Stomach (tissue), 8 donors: ENCODE measurements around the gene DHX8. TPM values are rescaled to one million over a fixed set of nuclear protein-coding genes. Genes with fewer than 3 reads are reported as not detected.

ENCODE experiments used
- polyA plus RNA-seq, 3 donors: library from polyadenylated mRNA; stranded (reverse); fragments of 200-250 nt; gene quantifications; one replicate each; pipeline ENCODE4 v1.2.3, GENCODE V29; 2013
- small RNA-seq, 4 donors: library from RNA; depleted of rRNA; stranded (forward); fragments of <200 nt; gene quantifications; one replicate each; pipeline ENCODE3, GENCODE V24; 2016
- total RNA-seq, 5 donors: library from RNA; depleted of rRNA; stranded (reverse); fragments of >200 nt; gene quantifications; one replicate each; pipeline versions ENCODE4 v1.1.0 to v1.2.3, GENCODE V29; 2014 to 2016
- donor health status: healthy with polysubstance abuse.
- donor health status: Bipolar disorder and iron deficiency.
- donor health status: healthy.

DHX8 gene
- total and polyA plus RNA-seq, 8 donors = 9.2 to 137 (median 25.0) TPM

Small RNA genes lying within 50 kb of the gene (small RNA-seq; reads per million reads assigned to genes)
- 0 reads per million in 4 donors for gene RNU6-406P
- gene RNU6-971P = 0 reads per million in 4 donors

Other genes with a start within 250 kb of the DHX8 start
- gene RNU2-1, start 250.0 kb upstream of the DHX8 start, total RNA-seq = not detected
- gene RNU2-1, start 250.0 kb upstream of the DHX8 start, polyA plus RNA-seq = not detected
- gene ARL4D, start 85.0 kb upstream of the DHX8 start, total RNA-seq = 10 to 100 TPM in 2 of 5 donors, 1 to 10 TPM in 2, not detected in 1; 2.3 to 12.1 (median 10.5) TPM
- 10 to 100 TPM in 1 of 3 donors, 1 to 10 TPM in 2; 4.9 to 60.7 (median 6.9) TPM for gene ARL4D, start 85.0 kb upstream of the DHX8 start, polyA plus RNA-seq
- 1 to 10 TPM in 2 of 5 donors, under 1 TPM in 2, not detected in 1; 0.58 to 3.1 (median 1.0) TPM for gene ETV4, start 62.4 kb downstream of the DHX8 start, total RNA-seq
- 1 to 10 TPM in 2 of 3 donors, not detected in 1; 1.6 to 4.4 TPM for gene ETV4, start 62.4 kb downstream of the DHX8 start, polyA plus RNA-seq
- gene MEOX1, start 177.9 kb downstream of the DHX8 start, total RNA-seq = 1 to 10 TPM in 2 of 5 donors, not detected in 3; 2.0 to 5.1 TPM
- gene MEOX1, start 177.9 kb downstream of the DHX8 start, polyA plus RNA-seq = 1 to 10 TPM; 1.2 to 3.3 (median 2.6) TPM